H9 (cell line): ENCODE results near the gene ITGB2. TPM values are rescaled to one million over a fixed set of nuclear protein-coding genes. Genes with fewer than 3 reads are reported as not detected.
A peak's percentile ranks its signal among the peaks of the same experiment; 100 is the strongest.

Experiments
- DNase-seq: peaks from one replicate; pipeline ENCODE4 v3.0.0-alpha.2; 2017
- H2AFZ ChIP-seq: one replicate; pipeline ENCODE4 v1.6.1; 2013; ENCODE audit warnings: mild to moderate bottlenecking, low read length, control low read depth, moderate library complexity
- H2AK5ac ChIP-seq: 2 replicates; pipeline ENCODE4 v1.6.1; 2013; ENCODE audit warnings: low read length, control low read depth, mixed read lengths; ENCODE audit not compliant: insufficient read length
- H2BK120ac ChIP-seq: one replicate; pipeline ENCODE4 v1.6.1; 2013; ENCODE audit warnings: low read depth, mild to moderate bottlenecking, low read length, control low read depth, inconsistent platforms; ENCODE audit not compliant: poor library complexity, severe bottlenecking
- H2BK12ac ChIP-seq: 2 replicates; pipeline ENCODE4 v1.6.1; 2013; ENCODE audit warnings: low read length, control low read depth, mixed read lengths, low read depth; ENCODE audit not compliant: insufficient read length
- H2BK15ac ChIP-seq: 2 replicates; pipeline ENCODE4 v1.6.1; 2013; ENCODE audit warnings: low read depth, low read length, control low read depth
- H2BK20ac ChIP-seq: one replicate; pipeline ENCODE4 v1.6.1; 2013; ENCODE audit warnings: low read depth, mild to moderate bottlenecking, low read length, control low read depth, inconsistent platforms; ENCODE audit not compliant: poor library complexity, severe bottlenecking
- H2BK5ac ChIP-seq: 2 replicates; pipeline ENCODE4 v1.6.1; 2013; ENCODE audit warnings: low read length, control low read depth, mixed read lengths; ENCODE audit not compliant: insufficient read length
- H3K14ac ChIP-seq: 2 replicates; pipeline ENCODE4 v1.6.1; 2013; ENCODE audit warnings: low read length, control low read depth; ENCODE audit not compliant: insufficient read depth
- H3K18ac ChIP-seq: 2 replicates; pipeline ENCODE4 v1.6.1; 2013; ENCODE audit warnings: low read depth, mild to moderate bottlenecking, mixed read lengths, low read length, control low read depth; ENCODE audit not compliant: insufficient read length
- H3K23ac ChIP-seq: 2 replicates; pipeline ENCODE4 v1.6.1; 2013; ENCODE audit warnings: low read length, control low read depth, mixed read lengths, low read depth; ENCODE audit not compliant: insufficient read length
- H3K23me2 ChIP-seq: 2 replicates; pipeline ENCODE4 v1.6.1; 2013; ENCODE audit warnings: low read depth, mild to moderate bottlenecking, mixed read lengths, low read length, control low read depth; ENCODE audit not compliant: insufficient read length, poor library complexity, severe bottlenecking
- H3K27ac ChIP-seq: 2 replicates; pipeline ENCODE4 v1.5.1; 2013; ENCODE audit warnings: low read length, control low read depth, mixed read lengths, low read depth; ENCODE audit not compliant: insufficient read length
- H3K27me3 ChIP-seq: 2 replicates; pipeline ENCODE4 v1.6.1; 2013; ENCODE audit warnings: low read length, control low read depth, inconsistent platforms; ENCODE audit not compliant: insufficient read depth
- H3K4ac ChIP-seq: 2 replicates; pipeline ENCODE4 v1.6.1; 2013; ENCODE audit warnings: low read depth, mild to moderate bottlenecking, control low read depth, inconsistent platforms, low read length, moderate library complexity
- H3K4me1 ChIP-seq: 2 replicates; pipeline ENCODE4 v1.6.1; 2013; ENCODE audit warnings: low read length, control low read depth, inconsistent platforms; ENCODE audit not compliant: insufficient read depth
- H3K4me2 ChIP-seq: 2 replicates; pipeline ENCODE4 v1.6.1; 2013; ENCODE audit warnings: low read length, control low read depth, mixed read lengths; ENCODE audit not compliant: insufficient read length, insufficient read depth
- H3K56ac ChIP-seq: 2 replicates; pipeline ENCODE4 v1.6.1; 2013; ENCODE audit warnings: low read depth, mild to moderate bottlenecking, mixed read lengths, low read length, control low read depth; ENCODE audit not compliant: insufficient read length
- H3K79me1 ChIP-seq: 2 replicates; pipeline ENCODE4 v1.6.1; 2013; ENCODE audit warnings: low read depth, mild to moderate bottlenecking, moderate library complexity, low read length, control low read depth, inconsistent platforms; ENCODE audit not compliant: insufficient read depth, poor library complexity, severe bottlenecking
- H3K79me2 ChIP-seq: 2 replicates; pipeline ENCODE4 v1.6.1; 2013; ENCODE audit warnings: low read length, control low read depth, inconsistent platforms; ENCODE audit not compliant: insufficient read depth
- H3K9ac ChIP-seq: 2 replicates; pipeline ENCODE4 v1.6.1; 2013; ENCODE audit warnings: low read length, control low read depth, mixed read lengths; ENCODE audit not compliant: insufficient read length; ENCODE audit errors: extremely low read depth
- H3K9me3 ChIP-seq: one replicate; pipeline ENCODE4 v1.6.1; 2013; ENCODE audit warnings: low read depth, low read length, inconsistent platforms; ENCODE audit not compliant: control insufficient read depth
- H3T11ph ChIP-seq: one replicate; pipeline ENCODE4 v1.6.1; 2013; ENCODE audit warnings: mild to moderate bottlenecking, low read length, control low read depth, inconsistent platforms
- H4K20me1 ChIP-seq: one replicate; pipeline ENCODE4 v1.6.1; 2013; ENCODE audit not compliant: control insufficient read depth, insufficient read length, insufficient read depth
- H4K5ac ChIP-seq: 2 replicates; pipeline ENCODE4 v1.6.1; 2013; ENCODE audit warnings: low read depth, mild to moderate bottlenecking, mixed read lengths, low read length, control low read depth; ENCODE audit not compliant: insufficient read length
- H4K8ac ChIP-seq: replicated peaks from 2 replicates; pipeline ENCODE4 v1.6.1; 2013; ENCODE audit warnings: low read length, control low read depth, mixed read lengths, low read depth; ENCODE audit not compliant: insufficient read length
- H4K91ac ChIP-seq: 2 replicates; pipeline ENCODE4 v1.6.1; 2013; ENCODE audit warnings: low read depth, mild to moderate bottlenecking, moderate library complexity, mixed read lengths, low read length, control low read depth; ENCODE audit not compliant: insufficient read length
- H3K27ac Mint-ChIP-seq, 3 experiments: 2 replicates in 2 of 3; 3 replicates in 1 of 3; pipeline ENCODE4 v1.8.0; 2020 to 2021; ENCODE audit warnings: mixed read lengths in 3 of 3, mild to moderate bottlenecking in 1 of 3, moderate library complexity in 1 of 3
- H3K27me3 Mint-ChIP-seq: 2 replicates; pipeline ENCODE4 v1.8.0; 2021; ENCODE audit warnings: low read depth, mild to moderate bottlenecking, moderate library complexity, mixed read lengths
- H3K36me3 Mint-ChIP-seq, 3 experiments: 2 replicates in 2 of 3; 3 replicates in 1 of 3; pipeline ENCODE4 v1.8.0; 2020 to 2021; ENCODE audit warnings: low read depth in 3 of 3, mixed read lengths in 3 of 3; ENCODE audit not compliant: insufficient read depth in 1 of 3
- H3K4me1 Mint-ChIP-seq, 2 experiments: 2 replicates each; pipeline ENCODE4 v1.8.0; 2020; ENCODE audit warnings: mixed read lengths in 2 of 2
- H3K4me3 Mint-ChIP-seq, 2 experiments: 2 replicates in 1 of 2; 3 replicates in 1 of 2; pipeline ENCODE4 v1.8.0; 2020 to 2021; ENCODE audit warnings: mild to moderate bottlenecking in 2 of 2, mixed read lengths in 2 of 2, moderate library complexity in 1 of 2
- H3K9me3 Mint-ChIP-seq, 2 experiments: 2 replicates in 1 of 2; 3 replicates in 1 of 2; pipeline ENCODE4 v1.8.0; 2020; ENCODE audit warnings: mild to moderate bottlenecking in 2 of 2, mixed read lengths in 2 of 2, moderate library complexity in 1 of 2
- WGBS: extraction: QIAGEN DNeasy Blood & Tissue Kit; methylation state at CpG from one replicate; pipeline ENCODE4 v1.1.7; 2013; ENCODE audit warnings: missing lambda C conversion rate, low lambda C conversion rate, mixed read lengths; ENCODE audit not compliant: insufficient read length; ENCODE audit errors: extremely low coverage; 5-methylcytosine and 5-hydroxymethylcytosine counted together
- total RNA-seq: library from RNA; stranded (reverse); gene quantifications from 2 replicates; pipeline ENCODE4 v1.2.1, GENCODE V29; 2021
- TF ChIP-seq, protein P1 (sequence below): fragments of 200-600 bp; sonication (generic); conservative IDR thresholded peaks from 3 replicates; pipeline ENCODE4 v1.8.0; 2021; ENCODE audit warnings: antibody characterized with exemption, mild to moderate bottlenecking

The ITGB2 gene
- total RNA-seq, 1 experiment from 2014 or later: 1.1 TPM

GRCh38 chr21:44952116-44952928 is 31.6 kb upstream of the ITGB2 start:
- Histone ChIP-seq H2AK5ac (no peak overlapping the region), H4K8ac (no peak overlapping the region), H2BK20ac (no peak overlapping the region), H2BK5ac (no peak overlapping the region), H3K79me1 (peaks cover 6% of the 10 kb centered on the region), H2BK15ac (no peak overlapping the region), H3K9me3 (no peaks in the 10 kb centered on the region), H4K5ac (no peak overlapping the region), H4K91ac (no peak overlapping the region), H3K14ac (no peak overlapping the region), H3K9ac (no peak overlapping the region), H3K4me2 (no peak overlapping the region), H2BK120ac (no peak overlapping the region), H3K18ac (no peak overlapping the region), H3T11ph (no peak overlapping the region), H3K23ac (no peak overlapping the region), H3K23me2 (no peaks in the 10 kb centered on the region), H3K27ac (no peak overlapping the region), H4K20me1 (no peaks in the 10 kb centered on the region), H2BK12ac (no peak overlapping the region), H3K56ac (no peak overlapping the region), H3K4ac (no peak overlapping the region), H3K79me2 (peaks cover 28% of the 10 kb centered on the region; the same call in 1 of the 2 replicates), H3K4me1 (no peaks in the 10 kb centered on the region), H2AFZ (no peak overlapping the region), H3K27me3 (no peaks in the 10 kb centered on the region)
- TF ChIP-seq, protein P1, sequence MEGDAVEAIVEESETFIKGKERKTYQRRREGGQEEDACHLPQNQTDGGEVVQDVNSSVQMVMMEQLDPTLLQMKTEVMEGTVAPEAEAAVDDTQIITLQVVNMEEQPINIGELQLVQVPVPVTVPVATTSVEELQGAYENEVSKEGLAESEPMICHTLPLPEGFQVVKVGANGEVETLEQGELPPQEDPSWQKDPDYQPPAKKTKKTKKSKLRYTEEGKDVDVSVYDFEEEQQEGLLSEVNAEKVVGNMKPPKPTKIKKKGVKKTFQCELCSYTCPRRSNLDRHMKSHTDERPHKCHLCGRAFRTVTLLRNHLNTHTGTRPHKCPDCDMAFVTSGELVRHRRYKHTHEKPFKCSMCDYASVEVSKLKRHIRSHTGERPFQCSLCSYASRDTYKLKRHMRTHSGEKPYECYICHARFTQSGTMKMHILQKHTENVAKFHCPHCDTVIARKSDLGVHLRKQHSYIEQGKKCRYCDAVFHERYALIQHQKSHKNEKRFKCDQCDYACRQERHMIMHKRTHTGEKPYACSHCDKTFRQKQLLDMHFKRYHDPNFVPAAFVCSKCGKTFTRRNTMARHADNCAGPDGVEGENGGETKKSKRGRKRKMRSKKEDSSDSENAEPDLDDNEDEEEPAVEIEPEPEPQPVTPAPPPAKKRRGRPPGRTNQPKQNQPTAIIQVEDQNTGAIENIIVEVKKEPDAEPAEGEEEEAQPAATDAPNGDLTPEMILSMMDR: no peak
- H3K36me3 Mint-ChIP-seq: peaks cover 14 to 39% (median 25%) of the 10 kb centered on the region in 3 experiments; a peak in 6 of 7 replicates
- no peak overlapping the region for H3K4me3 Mint-ChIP-seq
- peaks cover 2% of the 10 kb centered on the region; the same call in 1 of the 2 replicates for H3K27me3 Mint-ChIP-seq
- no peak for DNase-seq
- H3K4me1 Mint-ChIP-seq: peaks cover 2% of the 10 kb centered on the region in 2 experiments; a peak in 2 of 4 replicates
- no CpG with 5 or more reads among the region's 24 CpGs for WGBS
- peak overlapping the region in 1 of 3 experiments; percentile 48; a peak in 1 of 7 replicates for H3K27ac Mint-ChIP-seq
- no peaks in the 10 kb centered on the region for H3K9me3 Mint-ChIP-seq
